ENCODE results near the gene PTPRD.

GRCh38 chr9:10613419-10613818 is 617 bp upstream of the PTPRD start:
- TF ChIP-seq CHD1 (IDR thresholded peaks at IDR 0.05; ENCODE audit: low read depth, low read length) (no peak), POLR2A (IDR thresholded peaks at IDR 0.05; ENCODE audit: low read depth, low read length) (no peak), CEBPB (IDR thresholded peaks at IDR 0.05; ENCODE audit: low read depth, low read length) (no peak), CTCF (conservative IDR thresholded peaks at IDR 0.05; ENCODE audit: low read depth, low read length) (no peak), RAD21 (IDR thresholded peaks at IDR 0.05; ENCODE audit: low read length) (no peak), MXI1 (IDR thresholded peaks at IDR 0.05; ENCODE audit: borderline replicate concordance, low read depth, low read length) (no peak), RCOR1 (IDR thresholded peaks at IDR 0.05; ENCODE audit: insufficient replicate concordance, low read length) (no peak), BHLHE40 (IDR thresholded peaks at IDR 0.05; ENCODE audit: low read depth, low read length) (no peak), SMC3 (IDR thresholded peaks at IDR 0.05; ENCODE audit: low read depth, low read length) (no peak), MAFK (IDR thresholded peaks at IDR 0.05; ENCODE audit: low read depth, low read length) (no peak)
